CD14-positive monocyte (primary cell): ENCODE results near the gene MARS1. TPM values are rescaled to one million over a fixed set of nuclear protein-coding genes. Genes with fewer than 3 reads are reported as not detected.

Source experiments
- DNase-seq, 3 donors: peaks; one replicate each; pipeline ENCODE4 v3.0.0-alpha.2; 2011 to 2022
- H2AFZ ChIP-seq: 2 replicates; pipeline ENCODE4 v1.6.0; 2012; ENCODE audit warnings: mild to moderate bottlenecking, low read depth, low read length, inconsistent platforms; ENCODE audit not compliant: insufficient read depth, poor library complexity, severe bottlenecking
- H3K27ac ChIP-seq, 2 donors: 1 replicate in 1 of 2; 2 replicates in 1 of 2; pipeline ENCODE4 v1.5.1; 2012 to 2013; ENCODE audit warnings: low read length in 2 of 2, control low read depth in 1 of 2, inconsistent platforms in 1 of 2, low read depth in 1 of 2, mild to moderate bottlenecking in 1 of 2
- H3K27me3 ChIP-seq, 2 donors: one replicate each; pipeline versions ENCODE4 v1.6.0 to v1.6.1; 2011 to 2013; ENCODE audit warnings: low read length in 2 of 2; ENCODE audit not compliant: control insufficient read depth in 2 of 2, insufficient read depth in 2 of 2
- H3K36me3 ChIP-seq, 2 donors: replicated peaks in 1 of 2; 1 replicate in 1 of 2; 2 replicates in 1 of 2; pipeline versions ENCODE4 v1.5.1 to v1.6.1; 2012 to 2013; ENCODE audit warnings: low read length in 2 of 2, control low read depth in 1 of 2, inconsistent platforms in 1 of 2, mild to moderate bottlenecking in 1 of 2; ENCODE audit not compliant: insufficient read depth in 2 of 2, control insufficient read depth in 1 of 2
- H3K4me1 ChIP-seq, 2 donors: 1 replicate in 1 of 2; 2 replicates in 1 of 2; pipeline versions ENCODE4 v1.5.1 to v1.6.1; 2012 to 2013; ENCODE audit warnings: low read length in 2 of 2, control low read depth in 1 of 2, inconsistent platforms in 1 of 2, mild to moderate bottlenecking in 1 of 2, moderate library complexity in 1 of 2; ENCODE audit not compliant: insufficient read depth in 2 of 2, control insufficient read depth in 1 of 2
- H3K4me2 ChIP-seq: replicated peaks from 2 replicates; pipeline ENCODE3; 2012; ENCODE audit warnings: low read length, moderate library complexity, mild to moderate bottlenecking; ENCODE audit not compliant: poor library complexity, severe bottlenecking; ENCODE audit errors: extremely low read depth
- H3K4me3 ChIP-seq, 3 experiments: fragments of 200-600 bp in 1 of 3; sonication (generic) in 1 of 3; replicated peaks in 1 of 3; 1 replicate in 2 of 3; 2 replicates in 1 of 3; pipeline ENCODE4 v1.5.1; 2011 to 2013; ENCODE audit warnings: low read length in 3 of 3, mild to moderate bottlenecking in 3 of 3, control low read depth in 2 of 3, low read depth in 2 of 3, inconsistent platforms in 1 of 3, moderate library complexity in 1 of 3
- H3K79me2 ChIP-seq: 2 replicates; pipeline ENCODE4 v1.6.0; 2012; ENCODE audit warnings: mild to moderate bottlenecking, control low read depth, inconsistent platforms, low read length, moderate library complexity; ENCODE audit not compliant: insufficient read depth
- H3K9ac ChIP-seq: 2 replicates; pipeline ENCODE4 v1.6.0; 2017; ENCODE audit warnings: low read length, mild to moderate bottlenecking; ENCODE audit not compliant: insufficient read depth, poor library complexity, severe bottlenecking
- H3K9me3 ChIP-seq, 2 donors: replicated peaks in 1 of 2; 1 replicate in 1 of 2; 2 replicates in 1 of 2; pipeline versions ENCODE4 v1.5.1 to v1.6.1; 2012 to 2013; ENCODE audit warnings: low read length in 2 of 2, control low read depth in 1 of 2; ENCODE audit not compliant: control insufficient read depth in 1 of 2, insufficient read depth in 1 of 2
- H4K20me1 ChIP-seq: 2 replicates; pipeline ENCODE4 v1.6.0; 2012; ENCODE audit warnings: mild to moderate bottlenecking, low read length, control low read depth, moderate library complexity; ENCODE audit not compliant: insufficient read depth
- H3K27ac Mint-ChIP-seq, 7 donors: one replicate each; pipeline ENCODE4 v1.8.0; 2020; ENCODE audit warnings: mild to moderate bottlenecking in 7 of 7, mixed read lengths in 7 of 7, moderate library complexity in 6 of 7, inconsistent platforms in 2 of 7
- H3K27me3 Mint-ChIP-seq, 3 donors: one replicate each; pipeline ENCODE4 v1.8.0; 2021 to 2022; ENCODE audit warnings: low read depth in 3 of 3, mild to moderate bottlenecking in 3 of 3, mixed read lengths in 3 of 3, moderate library complexity in 3 of 3, inconsistent platforms in 1 of 3
- H3K36me3 Mint-ChIP-seq, 2 donors: one replicate each; pipeline ENCODE4 v1.8.0; 2020; ENCODE audit warnings: mixed read lengths in 2 of 2, inconsistent platforms in 1 of 2, mild to moderate bottlenecking in 1 of 2
- H3K4me1 Mint-ChIP-seq: one replicate; pipeline ENCODE4 v1.8.0; 2020; ENCODE audit warnings: mild to moderate bottlenecking, mixed read lengths
- H3K4me3 Mint-ChIP-seq, 2 donors: one replicate each; pipeline ENCODE4 v1.8.0; 2020; ENCODE audit warnings: mild to moderate bottlenecking in 2 of 2, mixed read lengths in 2 of 2, moderate library complexity in 1 of 2
- H3K9me3 Mint-ChIP-seq, 7 donors: one replicate each; pipeline ENCODE4 v1.8.0; 2020 to 2022; ENCODE audit warnings: mixed read lengths in 7 of 7, mild to moderate bottlenecking in 6 of 7, moderate library complexity in 6 of 7, inconsistent platforms in 2 of 7
- WGBS: methylation state at CpG from one replicate; pipeline ENCODE4 v1.1.5; 2013; ENCODE audit warnings: missing lambda C conversion rate; ENCODE audit not compliant: insufficient coverage; 5-methylcytosine and 5-hydroxymethylcytosine counted together
- intact Hi-C, 2 donors: fragments of 100-400 bp; cut with micrococcal nuclease; formaldehyde crosslinking; loops; one replicate each; pipeline versions ENCODE4 v1.15.0 to v1.15.1; 2023
- polyA plus RNA-seq, 3 donors: library from polyadenylated mRNA; depleted of rRNA in 1 of 3; unstranded in 2 of 3; stranded (reverse) in 1 of 3; fragments of 300-500 nt in 2 of 3; fragments of >200 nt in 1 of 3; fragmentation: Illumina TruSeq in 2 of 3; gene quantifications; 1 replicate in 2 of 3; 2 replicates in 1 of 3; pipeline ENCODE4 v1.2.3, GENCODE V29; 2012 to 2021
- TF ChIP-seq, protein P1 (sequence below): fragments of 200-600 bp; IDR thresholded peaks from one replicate; pipeline ENCODE4 v1.8.0; 2022; ENCODE audit warnings: antibody characterized with exemption, mild to moderate bottlenecking

The MARS1 gene
- polyA plus RNA-seq, 3 donors = 63.5 to 164 (median 79.8) TPM

- Histone ChIP-seq H3K36me3 (peaks cover 44 to 88% of the 10 kb centered on the region in 2 donors), H3K4me3 (no peak overlapping the region), H3K9me3 (no peaks in the 10 kb centered on the region), H2AFZ (no peak overlapping the region), H3K4me1 (no peaks in the 10 kb centered on the region), H3K9ac (no peak overlapping the region), H4K20me1 (peaks cover 19% of the 10 kb centered on the region), H3K27me3 (no peaks in the 10 kb centered on the region), H3K79me2 (no peaks in the 10 kb centered on the region), H3K4me2 (no peak overlapping the region), H3K27ac (no peak overlapping the region)
- no CpG with 5 or more reads among the region's 5 CpGs for WGBS
- no peak overlapping the region for H3K4me3 Mint-ChIP-seq
- H3K27ac Mint-ChIP-seq = peak overlapping the region in 2 of 7 donors; percentile 15 to 23
- intact Hi-C loops = no loop called here
- no peak for DNase-seq
- TF ChIP-seq, protein P1, sequence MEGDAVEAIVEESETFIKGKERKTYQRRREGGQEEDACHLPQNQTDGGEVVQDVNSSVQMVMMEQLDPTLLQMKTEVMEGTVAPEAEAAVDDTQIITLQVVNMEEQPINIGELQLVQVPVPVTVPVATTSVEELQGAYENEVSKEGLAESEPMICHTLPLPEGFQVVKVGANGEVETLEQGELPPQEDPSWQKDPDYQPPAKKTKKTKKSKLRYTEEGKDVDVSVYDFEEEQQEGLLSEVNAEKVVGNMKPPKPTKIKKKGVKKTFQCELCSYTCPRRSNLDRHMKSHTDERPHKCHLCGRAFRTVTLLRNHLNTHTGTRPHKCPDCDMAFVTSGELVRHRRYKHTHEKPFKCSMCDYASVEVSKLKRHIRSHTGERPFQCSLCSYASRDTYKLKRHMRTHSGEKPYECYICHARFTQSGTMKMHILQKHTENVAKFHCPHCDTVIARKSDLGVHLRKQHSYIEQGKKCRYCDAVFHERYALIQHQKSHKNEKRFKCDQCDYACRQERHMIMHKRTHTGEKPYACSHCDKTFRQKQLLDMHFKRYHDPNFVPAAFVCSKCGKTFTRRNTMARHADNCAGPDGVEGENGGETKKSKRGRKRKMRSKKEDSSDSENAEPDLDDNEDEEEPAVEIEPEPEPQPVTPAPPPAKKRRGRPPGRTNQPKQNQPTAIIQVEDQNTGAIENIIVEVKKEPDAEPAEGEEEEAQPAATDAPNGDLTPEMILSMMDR = no peak
- H3K4me1 Mint-ChIP-seq = peaks cover 7% of the 10 kb centered on the region
- H3K36me3 Mint-ChIP-seq = peaks cover 67 to 78% of the 10 kb centered on the region in 2 donors
- H3K27me3 Mint-ChIP-seq = no peaks in the 10 kb centered on the region
- no peaks in the 10 kb centered on the region for H3K9me3 Mint-ChIP-seq
These were observed 51.4 kb downstream of the MARS1 start for GRCh38 chr12:57539134-57539768.

- intact Hi-C loops = loop anchor here (10.0 kb wide), 2 partner anchors 66 to 214 kb away; partner anchors contain the start of genes ARHGAP9 (in 1 of the 2), CDK4 (in 1 of the 2) and MARCHF9 (in 1 of the 2)
- Histone ChIP-seq H4K20me1 (peaks cover 19% of the 10 kb centered on the region), H3K4me2 (no peak overlapping the region), H3K27ac (no peak overlapping the region), H3K4me1 (peaks cover 8 to 15% of the 10 kb centered on the region in 2 donors), H3K4me3 (no peak overlapping the region), H3K9me3 (no peaks in the 10 kb centered on the region), H3K27me3 (no peaks in the 10 kb centered on the region), H3K9ac (no peak overlapping the region), H3K79me2 (peaks cover 17% of the 10 kb centered on the region), H2AFZ (no peak overlapping the region), H3K36me3 (peaks cover 29 to 71% of the 10 kb centered on the region in 2 donors)
- 100% methylated on average over 2 of the region's 2 CpGs for WGBS
- TF ChIP-seq, protein P1 = no peak
- Mint-ChIP-seq H3K4me3 (no peak overlapping the region), H3K27me3 (no peaks in the 10 kb centered on the region), H3K4me1 (peaks cover 21% of the 10 kb centered on the region), H3K9me3 (no peaks in the 10 kb centered on the region), H3K27ac (no peak overlapping the region), H3K36me3 (peaks cover 55 to 64% of the 10 kb centered on the region in 2 donors)
- no peak for DNase-seq
These were observed 53.1 kb downstream of the MARS1 start for GRCh38 chr12:57541001-57541400.
